Measurements from ENCODE around the gene UGGT2. TPM values are rescaled to one million over a fixed set of nuclear protein-coding genes. Genes with fewer than 3 reads are reported as not detected.
"Not testable (repeated sequence)": the region's sequence is repeated elsewhere in the genome, so short reads cannot be mapped to it uniquely, and the experiment has no call there.

Gene UGGT2
- total RNA-seq, 1 experiment from 2014 or later = 51.2 TPM

DNA sequence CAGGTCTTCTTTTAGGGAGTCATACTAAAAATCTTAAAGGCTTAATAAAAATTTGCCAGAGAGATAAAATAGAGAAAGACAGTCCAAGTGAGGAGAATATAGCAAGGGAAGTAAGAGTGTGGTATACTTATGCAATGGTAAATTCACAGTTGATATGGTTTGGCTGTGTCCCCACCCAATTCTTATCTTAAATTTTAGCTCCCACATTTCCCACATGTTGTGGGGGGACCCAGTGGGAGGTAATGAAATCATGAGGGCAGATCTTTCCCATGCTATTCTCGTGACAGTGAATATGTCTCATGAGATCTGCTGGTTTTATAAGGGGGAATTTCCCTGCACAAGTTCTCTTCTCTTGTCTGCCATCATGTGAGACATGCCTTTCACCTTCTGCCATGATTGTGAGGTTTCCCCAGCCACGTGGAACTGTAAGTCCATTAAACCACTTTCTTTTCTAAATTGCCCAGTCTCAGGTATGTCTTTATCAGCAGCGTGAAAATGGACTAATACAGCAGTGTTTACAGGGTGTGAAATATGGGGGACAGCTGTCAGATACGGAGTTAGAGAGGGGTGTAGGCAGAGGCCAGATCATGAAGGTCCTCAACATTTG, 115.4 kb downstream of the UGGT2 start:
- in situ Hi-C loops (cut with HindIII; ENCODE audit: low pct_unique_long_range_greater_than_20kb, low sequenced_read_pairs) = no loop called here
- no peak for DNase-seq (ENCODE audit: low read depth, low spot score)

DNA sequence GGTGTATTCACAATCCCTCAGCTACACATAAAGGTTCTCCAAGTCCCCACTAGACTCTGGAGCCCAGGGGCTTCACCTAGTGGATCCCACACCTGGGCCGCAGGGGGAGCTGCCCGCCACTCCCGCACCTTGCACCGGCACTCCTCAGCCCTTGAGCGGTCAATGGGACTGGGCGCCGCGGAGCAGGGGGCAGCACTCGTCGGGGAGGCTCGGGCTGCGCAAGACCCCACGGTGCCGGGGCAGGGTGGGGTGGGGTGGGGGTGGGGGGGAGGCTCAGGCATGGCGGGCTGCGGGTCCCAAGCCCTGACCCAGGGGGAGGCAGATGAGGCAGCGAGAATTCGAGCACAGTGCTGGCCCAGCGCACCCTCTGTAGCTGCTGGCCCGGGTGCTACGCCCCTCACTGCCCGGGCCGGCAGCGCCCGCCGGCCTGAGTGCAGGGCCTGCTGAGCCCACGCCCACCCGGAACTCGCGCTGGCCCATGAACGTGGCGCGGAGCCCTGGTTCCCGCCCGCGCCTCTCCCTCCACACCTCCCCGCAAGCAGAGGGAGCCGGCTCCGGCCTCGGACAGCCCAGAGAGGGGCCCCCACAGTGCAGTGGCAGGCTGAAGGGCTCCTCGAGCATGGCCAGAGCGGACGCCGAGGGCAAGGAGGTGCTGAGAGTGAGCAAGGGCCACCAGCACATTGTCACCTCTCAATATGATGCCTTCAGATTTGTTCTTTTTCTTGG, 121.7 kb downstream of the UGGT2 start:
- in situ Hi-C loops (cut with HindIII; ENCODE audit: low pct_unique_long_range_greater_than_20kb, low sequenced_read_pairs) = no loop called here

DNA sequence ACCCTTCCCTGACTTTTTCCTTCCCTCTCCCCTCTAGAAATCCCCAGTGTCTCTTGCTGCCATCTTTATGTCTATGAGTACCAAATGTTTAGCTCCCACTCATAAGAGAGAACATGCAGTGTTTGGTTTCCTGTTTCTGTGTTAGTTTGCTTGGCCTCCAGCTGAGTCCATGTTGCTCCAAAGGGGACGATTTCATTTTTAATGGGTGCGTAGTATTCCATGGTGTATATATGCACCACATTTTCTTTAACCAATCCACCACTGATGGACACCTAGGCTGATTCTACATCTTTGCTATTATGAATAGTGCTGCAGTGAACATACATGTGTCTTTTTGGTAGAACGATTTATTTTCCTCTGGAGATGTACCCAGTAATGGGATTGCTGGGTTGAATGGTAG, 123.8 kb downstream of the UGGT2 start:
- in situ Hi-C loops (cut with HindIII; ENCODE audit: low pct_unique_long_range_greater_than_20kb, low sequenced_read_pairs) = no loop called here

More for the DNA sequence above, 121.7 kb downstream of the UGGT2 start:
- DNase-seq (ENCODE audit: low read depth, low spot score) = no peak

GRCh38 chr13:95928367-95928906, 124.8 kb downstream of the UGGT2 start:
- DNase-seq (ENCODE audit: low read depth, low spot score); in situ Hi-C loops (cut with HindIII; ENCODE audit: low pct_unique_long_range_greater_than_20kb, low sequenced_read_pairs): not testable (repeated sequence)

More for the DNA sequence above, 123.8 kb downstream of the UGGT2 start:
- DNase-seq (ENCODE audit: low read depth, low spot score) = no peak

DNA sequence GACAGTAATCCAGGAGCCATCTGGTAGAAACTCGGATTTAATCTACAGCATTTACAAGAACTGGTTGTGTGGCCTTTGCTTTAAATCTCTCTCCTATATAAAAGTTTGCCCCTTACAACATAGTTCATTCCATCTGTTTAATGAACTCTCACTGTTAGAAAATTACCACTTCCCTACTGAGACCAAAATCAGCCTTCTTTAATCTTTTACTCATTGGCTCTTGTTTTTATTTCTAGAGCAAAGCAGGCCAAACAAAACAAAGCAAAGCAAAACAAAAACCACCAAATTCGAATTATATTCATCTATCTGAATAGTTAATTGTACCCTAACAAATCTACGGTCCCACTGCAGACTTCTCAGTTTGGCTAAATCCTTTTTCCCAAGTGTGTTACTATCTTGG, 127.0 kb downstream of the UGGT2 start:
- no peak for DNase-seq (ENCODE audit: low read depth, low spot score)
- in situ Hi-C loops (cut with HindIII; ENCODE audit: low pct_unique_long_range_greater_than_20kb, low sequenced_read_pairs) = no loop called here

GRCh38 chr13:95924389-95924994, 128.7 kb downstream of the UGGT2 start:
- in situ Hi-C loops (cut with HindIII; ENCODE audit: low pct_unique_long_range_greater_than_20kb, low sequenced_read_pairs) = no loop called here
- DNase-seq (ENCODE audit: low read depth, low spot score) = no peak

DNA sequence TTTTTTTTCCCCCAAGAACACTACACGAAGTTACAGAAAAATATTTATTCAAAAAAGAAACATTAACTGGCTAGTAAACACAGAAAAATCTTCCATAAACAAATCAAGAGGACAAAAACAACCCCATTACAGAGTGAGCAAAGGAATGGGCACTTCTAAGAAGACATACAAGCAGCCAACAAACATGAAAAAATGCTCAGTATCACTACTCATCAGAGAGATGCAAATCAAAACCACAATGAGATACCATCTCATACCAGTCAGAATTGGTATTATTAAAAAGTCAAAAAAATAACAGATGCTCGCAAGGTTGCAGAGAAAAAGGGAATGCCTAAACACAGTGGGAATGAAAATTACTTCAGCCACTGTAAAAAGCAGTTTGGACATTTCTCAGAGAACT, 131.7 kb downstream of the UGGT2 start:
- in situ Hi-C loops (cut with HindIII; ENCODE audit: low pct_unique_long_range_greater_than_20kb, low sequenced_read_pairs) = no loop called here
- DNase-seq (ENCODE audit: low read depth, low spot score) = no peak

GRCh38 chr13:95920485-95920884, 132.7 kb downstream of the UGGT2 start:
- no peak for DNase-seq (ENCODE audit: low read depth, low spot score)
- in situ Hi-C loops (cut with HindIII; ENCODE audit: low pct_unique_long_range_greater_than_20kb, low sequenced_read_pairs) = no loop called here

- in situ Hi-C loops (cut with HindIII; ENCODE audit: low pct_unique_long_range_greater_than_20kb, low sequenced_read_pairs) = no loop called here
Measured at GRCh38 chr13:95918860-95919259, 134.3 kb downstream of the UGGT2 start.

DNA sequence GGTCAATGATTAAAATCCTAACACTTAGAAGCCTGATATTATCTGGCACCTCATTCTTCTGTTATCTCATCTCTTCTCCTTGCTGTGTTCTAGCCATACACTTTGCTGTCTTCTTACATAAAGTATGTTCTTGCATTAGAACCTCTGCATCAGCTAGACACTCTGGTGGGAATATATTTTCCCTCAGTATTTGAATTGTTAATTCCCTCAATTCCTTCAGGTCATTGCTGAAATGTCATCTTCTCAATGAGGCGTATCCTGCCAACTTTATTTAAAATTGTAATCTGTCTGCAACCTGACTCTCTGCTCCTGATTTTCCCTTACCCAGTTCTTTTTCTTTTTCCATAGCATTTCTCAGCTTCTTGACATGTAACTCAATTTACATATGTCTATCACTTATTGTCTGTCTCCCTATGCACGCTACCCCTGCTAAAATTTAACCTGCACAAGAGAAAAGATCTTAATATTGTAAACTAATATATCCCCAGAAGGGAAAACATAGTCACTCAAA, 138.2 kb downstream of the UGGT2 start:
- in situ Hi-C loops (cut with HindIII; ENCODE audit: low pct_unique_long_range_greater_than_20kb, low sequenced_read_pairs) = no loop called here
- DNase-seq (ENCODE audit: low read depth, low spot score) = no peak

More at GRCh38 chr13:95918860-95919259, 134.3 kb downstream of the UGGT2 start:
- no peak for DNase-seq (ENCODE audit: low read depth, low spot score)

DNA sequence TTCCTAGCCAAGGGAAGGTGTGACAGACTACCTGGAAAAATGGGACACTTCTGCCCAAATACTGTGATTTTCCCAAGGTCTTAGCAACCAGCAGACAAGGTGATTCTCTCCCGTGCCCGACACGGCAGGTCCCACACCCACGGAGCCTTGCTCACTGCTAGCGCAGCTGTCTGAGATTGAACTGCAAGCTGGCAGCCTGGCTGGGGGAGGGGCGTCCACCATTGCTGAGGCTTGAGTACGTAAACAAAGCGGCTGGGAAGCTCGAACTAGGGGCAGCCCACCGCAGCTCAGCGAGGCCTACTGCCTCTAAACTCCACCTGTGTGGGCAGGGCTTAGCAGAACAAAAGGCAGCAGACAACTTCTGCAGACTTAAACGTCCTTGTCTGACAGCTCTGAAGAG, 146.2 kb downstream of the UGGT2 start:
- in situ Hi-C loops (cut with HindIII; ENCODE audit: low pct_unique_long_range_greater_than_20kb, low sequenced_read_pairs) = no loop called here
- DNase-seq (ENCODE audit: low read depth, low spot score) = no peak

DNA sequence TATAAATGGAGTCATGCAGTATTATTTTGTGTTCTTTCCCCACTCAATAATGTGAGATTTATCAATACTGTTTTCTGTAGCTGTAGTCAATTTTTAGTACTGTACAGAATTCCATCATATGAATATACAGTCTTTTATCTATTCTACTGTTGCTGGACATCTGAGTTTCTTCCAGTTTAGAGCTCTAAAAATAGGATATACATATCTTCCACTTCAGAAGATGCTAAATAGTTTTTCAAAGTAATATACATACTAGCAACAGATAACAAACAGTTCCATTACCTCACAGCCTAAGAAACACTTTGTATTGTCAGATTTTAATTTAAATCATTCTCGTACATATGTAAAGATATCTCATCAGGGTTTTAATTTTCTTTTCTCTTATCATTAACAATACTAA, 149.6 kb downstream of the UGGT2 start:
- in situ Hi-C loops (cut with HindIII; ENCODE audit: low pct_unique_long_range_greater_than_20kb, low sequenced_read_pairs) = no loop called here
- DNase-seq (ENCODE audit: low read depth, low spot score) = no peak

DNA sequence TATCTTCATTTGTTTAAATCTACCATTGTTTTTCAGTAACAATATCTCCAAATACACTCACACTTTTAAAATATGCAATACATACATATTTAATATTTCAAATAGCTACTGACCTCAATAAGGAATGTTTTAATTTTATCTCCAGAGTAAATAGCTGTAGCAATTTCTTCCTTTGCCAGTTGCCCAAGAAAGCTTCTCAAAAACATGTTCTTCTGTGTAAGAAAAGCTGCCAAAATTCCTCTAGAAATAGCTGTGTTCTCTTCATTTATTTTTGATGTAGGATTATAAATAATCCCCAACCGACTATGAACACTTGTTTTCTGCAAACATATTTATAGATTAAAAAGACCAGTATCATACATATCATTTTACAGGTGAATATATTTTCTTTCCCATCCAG, 150.5 kb downstream of the UGGT2 start:
- DNase-seq (ENCODE audit: low read depth, low spot score) = no peak
- in situ Hi-C loops (cut with HindIII; ENCODE audit: low pct_unique_long_range_greater_than_20kb, low sequenced_read_pairs) = no loop called here

- in situ Hi-C loops (cut with HindIII; ENCODE audit: low pct_unique_long_range_greater_than_20kb, low sequenced_read_pairs) = no loop called here
- no peak for DNase-seq (ENCODE audit: low read depth, low spot score)
Measured at GRCh38 chr13:95898256-95898655, 154.9 kb downstream of the UGGT2 start.

GRCh38 chr13:95896301-95896700, 156.9 kb downstream of the UGGT2 start:
- no peak for DNase-seq (ENCODE audit: low read depth, low spot score)
- in situ Hi-C loops (cut with HindIII; ENCODE audit: low pct_unique_long_range_greater_than_20kb, low sequenced_read_pairs) = no loop called here

DNA sequence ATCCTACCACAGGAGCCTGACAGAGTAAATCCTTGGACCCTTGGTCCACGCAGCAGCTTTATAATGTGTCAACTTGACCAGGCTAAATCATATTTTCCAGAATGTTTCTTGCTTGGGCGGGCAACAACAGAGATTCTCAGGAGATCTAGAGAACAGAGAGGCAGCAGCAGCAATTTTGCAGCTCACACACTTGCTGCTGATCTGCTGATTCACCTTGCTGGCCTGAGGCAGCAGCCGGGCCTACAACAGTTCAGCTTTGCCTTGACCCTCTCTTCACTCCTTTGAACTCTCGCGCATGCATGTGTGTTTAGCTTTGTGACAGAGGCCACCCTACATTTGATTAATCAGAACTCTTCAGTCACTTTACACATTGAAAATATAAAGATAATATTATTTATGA, 159.3 kb downstream of the UGGT2 start:
- in situ Hi-C loops (cut with HindIII; ENCODE audit: low pct_unique_long_range_greater_than_20kb, low sequenced_read_pairs) = no loop called here
- DNase-seq (ENCODE audit: low read depth, low spot score) = no peak

- DNase-seq (ENCODE audit: low read depth, low spot score) = no peak
- in situ Hi-C loops (cut with HindIII; ENCODE audit: low pct_unique_long_range_greater_than_20kb, low sequenced_read_pairs) = no loop called here
Measured at GRCh38 chr13:95882121-95882520, 171.1 kb downstream of the UGGT2 start.

DNA sequence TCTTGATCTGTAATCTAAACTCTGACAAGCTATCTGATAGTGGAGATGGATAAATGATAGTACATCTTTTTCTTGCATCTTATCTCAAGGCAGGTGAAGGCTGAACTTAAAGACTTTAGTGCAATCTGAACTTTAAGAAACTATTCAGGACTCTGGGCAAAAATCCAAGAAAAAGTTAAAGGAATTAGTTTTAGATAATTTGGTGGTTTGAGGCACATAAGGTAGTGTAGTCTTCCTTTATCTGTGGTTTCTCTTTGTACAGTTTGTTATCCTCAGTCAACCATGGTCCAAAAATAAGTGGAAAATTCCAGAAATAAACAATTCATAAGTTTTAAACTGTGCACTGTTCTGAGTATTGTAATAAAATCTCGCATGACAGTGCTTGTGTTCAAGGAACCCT, 172.9 kb downstream of the UGGT2 start:
- in situ Hi-C loops (cut with HindIII; ENCODE audit: low pct_unique_long_range_greater_than_20kb, low sequenced_read_pairs) = no loop called here
- DNase-seq (ENCODE audit: low read depth, low spot score) = no peak
